Measurements from ENCODE around the gene ZSCAN22. TPM values are rescaled to one million over a fixed set of nuclear protein-coding genes. Genes with fewer than 3 reads are reported as not detected.

The ZSCAN22 gene
- total RNA-seq, 1 experiment from 2014 or later: 3.2 TPM

DNA sequence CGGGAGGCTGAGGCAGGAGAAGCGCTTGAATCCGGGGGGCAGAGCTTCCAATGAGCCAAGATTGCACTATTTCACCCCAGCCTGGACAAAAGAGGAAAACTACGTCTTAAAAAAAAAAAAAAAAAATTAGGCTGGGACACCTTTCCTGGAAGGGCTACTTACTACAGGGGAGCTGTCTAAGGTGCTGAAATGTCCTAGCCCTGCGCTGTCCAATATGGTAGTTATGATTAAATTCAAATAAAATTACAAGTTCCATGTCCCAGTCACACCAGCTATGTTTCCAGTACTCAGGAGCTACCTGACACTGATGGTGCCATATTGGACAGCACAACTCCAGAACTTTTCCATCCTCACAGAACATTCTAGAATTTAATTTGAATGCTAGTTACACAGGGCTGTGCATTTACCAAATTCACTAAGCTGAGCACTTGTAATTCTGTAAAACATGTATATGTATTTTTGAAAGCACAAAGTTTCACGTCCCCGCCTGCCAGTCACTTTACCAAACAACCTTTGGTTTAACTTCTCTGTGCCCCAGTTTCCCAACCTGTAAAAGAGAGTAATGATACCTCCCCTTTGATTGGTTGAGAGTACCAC lies 9.2 kb upstream of the ZSCAN22 start (continued):
- no peak for TF ChIP-seq ARID4B (CRISPR knock-in tag; IDR thresholded peaks at IDR 0.05; ENCODE audit: borderline replicate concordance)

GRCh38 chr19:58318297-58318696 lies 8.5 kb upstream of the ZSCAN22 start:
- Mint-ChIP-seq H3K27me3 (ENCODE audit: low read depth) (no peaks in the 10 kb centered on the region), H3K36me3 (peaks cover 21% of the 10 kb centered on the region), H3K4me1 (no peaks in the 10 kb centered on the region), H3K9me3 (no peaks in the 10 kb centered on the region), H3K4me3 (no peak overlapping the region), H3K27ac (no peak overlapping the region)
- ATAC-seq: no peak; the same call in 1 of the 2 replicates
- ChIA-PET CTCF (interaction anchor here (1.5 to 1.8 kb wide), 2 partner anchors 21 to 263 kb away, joined by 5 to 6 read pairs; no protein-coding TSS in a partner anchor), POLR2A (no interaction called here)
- no peak for TF ChIP-seq ZNF121 (CRISPR knock-in tag; IDR thresholded peaks at IDR 0.05)
- DNase-seq (ENCODE audit: low spot score): no peak

DNA sequence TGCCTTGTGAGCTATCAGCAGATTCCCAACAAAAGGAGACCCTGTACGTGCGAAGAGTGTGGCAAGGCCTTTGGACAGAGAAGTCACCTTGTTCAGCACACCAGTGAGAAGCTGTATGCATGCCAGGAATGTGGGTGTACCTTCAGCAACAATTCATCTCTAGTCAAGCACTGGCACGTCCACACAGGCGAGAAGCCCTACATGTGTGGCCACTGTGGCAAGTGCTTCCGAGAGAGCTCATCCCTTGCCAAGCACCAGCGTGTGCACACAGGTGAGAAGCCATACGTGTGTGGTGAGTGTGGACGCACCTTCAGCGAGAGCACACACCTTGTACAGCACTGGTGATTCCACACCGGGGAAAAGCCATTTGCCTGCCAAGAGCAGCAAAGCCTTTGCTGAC lies 7.6 kb upstream of the ZSCAN22 start:
- H3K27me3 Mint-ChIP-seq (ENCODE audit: low read depth): no peaks in the 10 kb centered on the region
- H3K4me1 Mint-ChIP-seq: no peaks in the 10 kb centered on the region
- no peak overlapping the region for H3K4me3 Mint-ChIP-seq
- no peak for DNase-seq (ENCODE audit: low spot score)
- POLR2A ChIA-PET: interaction anchor here (1.1 kb wide), 1 partner anchor 44 kb away, joined by 3 read pairs; no protein-coding TSS in a partner anchor
- no peak overlapping the region for H3K27ac Mint-ChIP-seq
- no peaks in the 10 kb centered on the region for H3K9me3 Mint-ChIP-seq
- CTCF ChIA-PET: interaction anchor here (0.5 to 1.8 kb wide), 4 partner anchors 20 to 262 kb away, joined by 3 to 6 read pairs (median 4); partner anchors contain the start of gene ZNF544
- no peak for ATAC-seq
- H3K36me3 Mint-ChIP-seq: peaks cover 12% of the 10 kb centered on the region
- TF ChIP-seq, protein P1, sequence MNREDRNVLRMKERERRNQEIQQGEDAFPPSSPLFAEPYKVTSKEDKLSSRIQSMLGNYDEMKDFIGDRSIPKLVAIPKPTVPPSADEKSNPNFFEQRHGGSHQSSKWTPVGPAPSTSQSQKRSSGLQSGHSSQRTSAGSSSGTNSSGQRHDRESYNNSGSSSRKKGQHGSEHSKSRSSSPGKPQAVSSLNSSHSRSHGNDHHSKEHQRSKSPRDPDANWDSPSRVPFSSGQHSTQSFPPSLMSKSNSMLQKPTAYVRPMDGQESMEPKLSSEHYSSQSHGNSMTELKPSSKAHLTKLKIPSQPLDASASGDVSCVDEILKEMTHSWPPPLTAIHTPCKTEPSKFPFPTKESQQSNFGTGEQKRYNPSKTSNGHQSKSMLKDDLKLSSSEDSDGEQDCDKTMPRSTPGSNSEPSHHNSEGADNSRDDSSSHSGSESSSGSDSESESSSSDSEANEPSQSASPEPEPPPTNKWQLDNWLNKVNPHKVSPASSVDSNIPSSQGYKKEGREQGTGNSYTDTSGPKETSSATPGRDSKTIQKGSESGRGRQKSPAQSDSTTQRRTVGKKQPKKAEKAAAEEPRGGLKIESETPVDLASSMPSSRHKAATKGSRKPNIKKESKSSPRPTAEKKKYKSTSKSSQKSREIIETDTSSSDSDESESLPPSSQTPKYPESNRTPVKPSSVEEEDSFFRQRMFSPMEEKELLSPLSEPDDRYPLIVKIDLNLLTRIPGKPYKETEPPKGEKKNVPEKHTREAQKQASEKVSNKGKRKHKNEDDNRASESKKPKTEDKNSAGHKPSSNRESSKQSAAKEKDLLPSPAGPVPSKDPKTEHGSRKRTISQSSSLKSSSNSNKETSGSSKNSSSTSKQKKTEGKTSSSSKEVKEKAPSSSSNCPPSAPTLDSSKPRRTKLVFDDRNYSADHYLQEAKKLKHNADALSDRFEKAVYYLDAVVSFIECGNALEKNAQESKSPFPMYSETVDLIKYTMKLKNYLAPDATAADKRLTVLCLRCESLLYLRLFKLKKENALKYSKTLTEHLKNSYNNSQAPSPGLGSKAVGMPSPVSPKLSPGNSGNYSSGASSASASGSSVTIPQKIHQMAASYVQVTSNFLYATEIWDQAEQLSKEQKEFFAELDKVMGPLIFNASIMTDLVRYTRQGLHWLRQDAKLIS (CRISPR knock-in tag; IDR thresholded peaks at IDR 0.05; ENCODE audit: borderline replicate concordance): no peak
- TF ChIP-seq SOX15 (CRISPR knock-in tag; IDR thresholded peaks at IDR 0.05): no peak
- TF ChIP-seq, protein P2, sequence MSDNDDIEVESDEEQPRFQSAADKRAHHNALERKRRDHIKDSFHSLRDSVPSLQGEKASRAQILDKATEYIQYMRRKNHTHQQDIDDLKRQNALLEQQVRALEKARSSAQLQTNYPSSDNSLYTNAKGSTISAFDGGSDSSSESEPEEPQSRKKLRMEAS (CRISPR knock-in tag; IDR thresholded peaks at IDR 0.05): no peak
- TF ChIP-seq E2F1 (CRISPR knock-in tag; IDR thresholded peaks at IDR 0.05): no peak
- no peak for TF ChIP-seq NFATC4 (CRISPR knock-in tag; IDR thresholded peaks at IDR 0.05)
- TF ChIP-seq JUN (CRISPR knock-in tag; IDR thresholded peaks at IDR 0.05): no peak
- TF ChIP-seq, protein P3, sequence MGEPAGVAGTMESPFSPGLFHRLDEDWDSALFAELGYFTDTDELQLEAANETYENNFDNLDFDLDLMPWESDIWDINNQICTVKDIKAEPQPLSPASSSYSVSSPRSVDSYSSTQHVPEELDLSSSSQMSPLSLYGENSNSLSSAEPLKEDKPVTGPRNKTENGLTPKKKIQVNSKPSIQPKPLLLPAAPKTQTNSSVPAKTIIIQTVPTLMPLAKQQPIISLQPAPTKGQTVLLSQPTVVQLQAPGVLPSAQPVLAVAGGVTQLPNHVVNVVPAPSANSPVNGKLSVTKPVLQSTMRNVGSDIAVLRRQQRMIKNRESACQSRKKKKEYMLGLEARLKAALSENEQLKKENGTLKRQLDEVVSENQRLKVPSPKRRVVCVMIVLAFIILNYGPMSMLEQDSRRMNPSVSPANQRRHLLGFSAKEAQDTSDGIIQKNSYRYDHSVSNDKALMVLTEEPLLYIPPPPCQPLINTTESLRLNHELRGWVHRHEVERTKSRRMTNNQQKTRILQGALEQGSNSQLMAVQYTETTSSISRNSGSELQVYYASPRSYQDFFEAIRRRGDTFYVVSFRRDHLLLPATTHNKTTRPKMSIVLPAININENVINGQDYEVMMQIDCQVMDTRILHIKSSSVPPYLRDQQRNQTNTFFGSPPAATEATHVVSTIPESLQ (CRISPR knock-in tag; IDR thresholded peaks at IDR 0.05): no peak
- TF ChIP-seq SP1 (CRISPR knock-in tag; conservative IDR thresholded peaks at IDR 0.05): no peak
- TF ChIP-seq MYBL2 (CRISPR knock-in tag; IDR thresholded peaks at IDR 0.05): no peak
- TF ChIP-seq FOXP1 (CRISPR knock-in tag; IDR thresholded peaks at IDR 0.05; ENCODE audit: borderline replicate concordance): no peak
- TF ChIP-seq E2F5 (CRISPR knock-in tag; IDR thresholded peaks at IDR 0.05): no peak
- no peak for TF ChIP-seq GABPB1 (CRISPR knock-in tag; IDR thresholded peaks at IDR 0.05)
- TF ChIP-seq, protein P4, sequence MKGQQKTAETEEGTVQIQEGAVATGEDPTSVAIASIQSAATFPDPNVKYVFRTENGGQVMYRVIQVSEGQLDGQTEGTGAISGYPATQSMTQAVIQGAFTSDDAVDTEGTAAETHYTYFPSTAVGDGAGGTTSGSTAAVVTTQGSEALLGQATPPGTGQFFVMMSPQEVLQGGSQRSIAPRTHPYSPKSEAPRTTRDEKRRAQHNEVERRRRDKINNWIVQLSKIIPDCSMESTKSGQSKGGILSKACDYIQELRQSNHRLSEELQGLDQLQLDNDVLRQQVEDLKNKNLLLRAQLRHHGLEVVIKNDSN (CRISPR knock-in tag; IDR thresholded peaks at IDR 0.05): no peak
- TF ChIP-seq ZNF423 (CRISPR knock-in tag; IDR thresholded peaks at IDR 0.05): no peak
- no peak for TF ChIP-seq IRF2 (CRISPR knock-in tag; IDR thresholded peaks at IDR 0.05; ENCODE audit: borderline replicate concordance, low read depth)
- TF ChIP-seq TEAD1 (CRISPR knock-in tag; IDR thresholded peaks at IDR 0.05): no peak
